22Rv1 (cell line): Measurements from ENCODE around the gene NCDN.

ENCODE experiments used
- CTCF ChIP-seq: fragments of 450-650 bp; IDR thresholded peaks from 2 replicates; pipeline ENCODE4 v1.5.1; 2017; ENCODE audit warnings: mild to moderate bottlenecking
- ZFX ChIP-seq: fragments of 450-650 bp; IDR thresholded peaks from 2 replicates; pipeline ENCODE4 v1.6.1; 2017; ENCODE audit warnings: antibody characterized with exemption, borderline replicate concordance

GRCh38 chr1:35611655-35612054 is 54.1 kb downstream of the NCDN start:
- TF ChIP-seq CTCF (no peak), ZFX (no peak)
